NOMO-1 treated with dmso at 0.1 percent for 144 hours (cell line): ENCODE measurements around the gene GNE.
A peak's percentile ranks its signal among the peaks of the same experiment; 100 is the strongest.
"Not testable (repeated sequence)": the region's sequence is repeated elsewhere in the genome, so short reads cannot be mapped to it uniquely, and the experiment has no call there.

Experiments used
- DNase-seq: peaks from one replicate; lab custom pipeline; 2025; ENCODE audit not compliant: unreplicated experiment; lab: John Stamatoyannopoulos, UW

Gene GNE

DNA sequence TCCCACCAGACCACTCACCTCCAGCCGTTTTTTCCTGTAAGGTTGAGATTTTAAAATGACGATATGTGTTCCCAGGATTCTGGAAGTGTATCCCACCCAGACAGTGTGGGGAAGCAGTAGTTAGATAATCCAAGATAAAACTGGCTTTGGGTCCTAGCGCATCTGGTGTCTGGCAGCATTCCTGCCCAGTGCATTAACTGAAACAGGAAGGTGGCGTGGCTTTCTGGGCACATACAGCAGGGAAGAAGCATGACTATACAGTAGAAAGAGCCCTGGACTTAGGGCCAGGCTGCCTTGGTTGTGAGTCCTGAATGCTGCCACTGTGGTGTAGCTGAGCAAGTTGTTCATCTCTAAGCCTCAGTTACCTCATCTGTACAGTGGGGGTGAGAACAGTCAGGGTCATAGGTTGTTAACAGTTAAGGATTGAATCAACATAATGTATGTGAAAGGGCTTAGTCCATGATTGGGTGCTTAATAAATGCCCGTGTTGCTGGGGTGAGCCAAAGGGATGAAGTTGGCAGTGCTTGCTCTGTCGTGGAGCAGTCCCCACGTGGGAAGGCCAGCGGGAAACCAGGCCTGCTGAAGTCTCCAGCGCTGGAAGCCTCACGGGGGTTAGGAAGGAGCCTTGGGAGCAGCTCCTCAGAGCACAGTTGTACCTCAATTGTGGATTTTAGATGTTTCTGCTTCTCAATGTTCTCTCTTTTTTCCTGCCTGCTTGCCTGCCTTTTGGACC is 49.6 kb downstream of the GNE start:
- DNase-seq: no peak

- DNase-seq: no peak
These were observed 50.7 kb downstream of the GNE start for GRCh38 chr9:36207546-36208012.

DNA sequence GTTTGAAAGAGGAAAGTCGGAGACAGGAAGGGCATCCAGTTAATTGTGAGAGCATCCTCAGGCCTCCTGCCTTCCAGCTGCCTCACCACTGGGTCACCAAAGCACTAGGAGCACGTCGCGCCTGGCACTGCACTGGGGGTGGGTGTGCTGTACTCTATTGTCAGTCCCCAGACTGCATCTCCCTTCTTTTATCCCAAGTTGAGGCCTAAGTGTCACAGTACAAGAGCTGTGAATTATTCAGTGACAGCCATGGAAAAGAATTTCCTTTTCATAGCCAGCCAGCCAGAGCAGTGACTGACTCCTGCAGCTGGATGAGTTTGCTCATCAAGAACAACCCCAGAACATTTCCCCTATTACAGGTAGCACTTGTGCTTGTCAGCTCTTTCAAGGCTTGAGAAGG is 51.2 kb downstream of the GNE start:
- DNase-seq: no peak

DNA sequence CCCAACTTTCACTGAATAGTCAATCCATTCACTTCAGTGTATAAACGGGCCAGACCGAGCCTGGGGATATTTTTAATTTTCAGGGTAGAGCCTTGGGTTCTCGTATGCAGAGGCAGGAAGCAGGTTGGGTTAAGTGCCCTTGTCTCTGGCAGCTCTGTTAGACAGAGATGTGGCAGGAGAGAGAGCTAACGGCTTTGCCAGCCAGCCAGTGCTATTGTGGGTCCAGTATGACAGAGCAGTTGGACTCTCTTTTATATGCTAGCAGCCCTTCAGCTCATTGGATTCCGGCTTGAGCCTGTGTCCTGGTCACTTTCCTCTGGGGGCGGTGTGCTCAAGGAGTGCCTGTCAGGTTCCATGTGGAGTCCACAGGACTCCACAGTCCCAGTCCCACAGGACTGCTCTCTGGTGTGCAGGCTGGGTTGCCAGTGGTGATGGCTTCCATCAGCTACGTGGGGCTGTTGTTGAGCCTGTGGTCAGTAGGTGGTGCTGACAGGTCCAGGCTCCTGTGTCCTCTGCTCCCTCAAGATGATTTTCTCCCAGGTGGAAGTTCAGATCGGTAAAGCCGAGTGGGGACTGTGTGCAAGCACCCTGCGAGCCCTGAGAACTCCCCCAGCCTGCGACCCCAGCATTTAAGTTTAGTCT is 53.2 kb downstream of the GNE start:
- DNase-seq: no peak

DNA sequence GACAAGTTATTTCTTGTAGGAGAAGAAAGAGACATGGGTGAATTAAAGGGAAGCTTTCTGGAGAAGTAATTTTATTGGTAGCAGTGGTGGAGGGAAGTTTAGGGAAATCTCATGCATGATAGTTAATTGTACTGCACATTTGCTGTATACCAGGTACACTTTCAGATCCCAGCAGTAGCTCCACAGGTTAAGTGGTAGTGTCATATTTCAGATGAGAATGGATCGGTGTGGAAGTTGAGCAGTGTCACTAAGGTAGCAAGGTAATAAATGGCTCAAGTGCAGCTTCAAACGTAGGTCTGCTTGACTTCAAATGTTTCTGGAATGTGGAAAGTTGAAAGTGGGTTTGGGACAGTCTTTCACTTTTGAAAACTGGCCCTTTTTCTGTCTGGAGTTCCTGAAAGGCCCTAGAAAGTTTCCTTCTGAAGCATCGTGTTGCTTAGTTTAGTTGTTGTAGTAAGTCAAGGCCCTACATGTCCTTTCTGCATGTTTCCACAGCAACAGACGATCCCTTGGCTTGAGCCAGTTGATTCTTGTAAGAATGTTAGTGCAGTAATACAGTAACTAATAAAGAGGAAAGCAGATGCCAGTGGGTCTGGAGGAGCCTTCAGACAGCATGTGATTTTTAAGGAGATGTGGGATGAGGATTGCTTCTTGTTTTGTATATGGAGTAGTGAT is 63.8 kb downstream of the GNE start:
- DNase-seq: no peak

- no peak for DNase-seq
These were observed 65.2 kb downstream of the GNE start for GRCh38 chr9:36193023-36193422.

GRCh38 chr9:36192196-36192595 is 66.1 kb downstream of the GNE start:
- DNase-seq: no peak

DNA sequence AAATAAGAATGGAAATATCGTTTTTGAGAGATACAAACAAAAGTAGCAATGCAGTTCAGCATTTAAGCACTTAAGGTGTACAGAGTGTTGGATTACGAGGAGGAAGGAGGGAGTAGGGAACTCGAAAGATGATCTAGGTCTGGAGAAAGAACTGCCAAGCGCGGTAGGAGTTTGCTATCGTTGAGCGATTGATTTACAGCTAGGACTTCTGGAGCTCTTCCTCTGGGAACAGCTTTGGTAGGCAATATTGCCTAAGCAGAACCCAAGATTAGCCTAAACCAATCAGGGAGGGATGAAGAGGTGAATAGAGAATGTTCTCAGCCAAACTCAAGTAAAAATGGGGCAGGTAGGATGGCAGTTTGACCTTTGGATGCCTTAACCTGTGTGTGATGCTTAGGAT is 66.6 kb downstream of the GNE start:
- no peak for DNase-seq

DNA sequence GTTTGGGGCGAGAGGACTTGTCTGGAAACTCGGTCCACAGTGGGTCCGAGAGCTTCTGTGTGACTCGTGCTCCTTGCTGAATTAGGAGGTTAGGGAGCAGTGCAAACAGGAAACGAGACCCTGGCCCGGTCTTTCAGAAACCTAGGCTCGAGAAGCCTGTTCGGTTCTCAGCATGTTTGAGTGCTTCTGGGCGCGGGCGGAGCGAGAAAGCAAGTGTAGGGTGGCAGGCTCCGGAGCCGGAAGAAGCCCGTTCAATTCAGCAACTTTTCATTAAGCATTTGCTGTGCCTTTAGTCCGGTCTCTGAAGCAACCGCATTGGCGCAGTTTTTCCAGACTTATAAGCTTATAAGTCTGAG is 67.0 kb downstream of the GNE start:
- peak; percentile 36 for DNase-seq

- DNase-seq: peak; percentile 100
These were observed 67.6 kb downstream of the GNE start, which contains the start of gene CLTA for GRCh38 chr9:36190388-36191289. Gene CLTA (plus strand): TSS chr9:36190921. CDS start chr9:36191057, 136 bp downstream.

DNA sequence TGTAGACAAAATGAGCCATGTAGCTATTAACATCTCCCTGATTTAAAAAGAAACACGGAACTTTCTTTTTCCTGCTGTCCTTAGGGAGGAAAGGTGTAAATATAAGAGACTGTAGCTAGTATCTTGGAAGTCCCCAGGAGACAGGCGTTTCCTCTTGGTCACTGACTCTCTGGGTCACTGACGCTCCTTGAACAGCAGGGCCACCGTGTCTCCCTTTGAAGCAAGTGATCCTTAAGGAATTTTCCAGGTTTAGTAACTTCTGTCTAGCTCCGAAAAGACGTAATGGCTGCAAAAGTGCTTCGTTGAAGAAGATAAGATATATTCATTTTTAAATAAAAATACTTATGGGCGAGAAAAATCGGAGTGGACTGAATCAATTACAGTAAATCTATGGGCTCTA is 68.3 kb downstream of the GNE start:
- DNase-seq: no peak

DNA sequence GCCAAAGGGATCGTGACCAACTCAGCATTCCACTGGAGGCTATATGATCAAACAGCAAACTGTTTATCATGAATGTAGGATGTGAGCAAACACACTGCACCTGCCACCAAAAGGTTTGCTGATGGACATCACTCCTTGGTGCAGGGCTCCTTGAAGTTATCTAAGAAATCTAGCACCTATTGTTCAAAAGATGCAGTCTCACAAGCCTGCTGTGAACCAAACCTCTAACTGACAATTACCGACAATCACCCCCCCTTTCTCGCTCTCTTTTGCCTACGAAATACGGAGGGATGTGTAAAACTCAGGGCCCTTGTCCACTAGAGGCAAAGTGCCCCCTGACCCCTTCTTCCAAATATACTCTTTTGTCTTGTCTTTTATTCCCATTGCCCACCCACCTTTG is 70.0 kb downstream of the GNE start:
- no peak for DNase-seq

GRCh38 chr9:36187414-36187813 is 70.8 kb downstream of the GNE start:
- DNase-seq: no peak

DNA sequence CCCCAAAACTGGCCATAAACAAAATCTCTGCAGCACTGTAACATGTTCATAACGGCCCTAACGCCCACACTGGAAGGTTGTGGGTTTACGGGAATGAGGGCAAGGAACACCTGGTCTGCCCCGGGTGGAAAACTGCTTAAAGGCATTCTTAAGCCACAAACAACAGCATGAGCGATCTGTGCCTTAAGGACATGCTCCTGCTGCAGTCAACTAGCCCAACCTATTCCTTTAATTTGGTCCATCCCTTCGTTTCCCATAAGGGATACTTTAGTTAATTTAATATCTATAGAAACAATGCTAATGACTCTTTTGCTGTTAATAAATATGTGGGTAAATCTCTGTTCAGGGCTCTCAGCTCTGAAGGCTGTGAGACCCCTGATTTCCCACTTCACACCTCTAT is 78.0 kb downstream of the GNE start:
- not testable (repeated sequence) for DNase-seq

DNA sequence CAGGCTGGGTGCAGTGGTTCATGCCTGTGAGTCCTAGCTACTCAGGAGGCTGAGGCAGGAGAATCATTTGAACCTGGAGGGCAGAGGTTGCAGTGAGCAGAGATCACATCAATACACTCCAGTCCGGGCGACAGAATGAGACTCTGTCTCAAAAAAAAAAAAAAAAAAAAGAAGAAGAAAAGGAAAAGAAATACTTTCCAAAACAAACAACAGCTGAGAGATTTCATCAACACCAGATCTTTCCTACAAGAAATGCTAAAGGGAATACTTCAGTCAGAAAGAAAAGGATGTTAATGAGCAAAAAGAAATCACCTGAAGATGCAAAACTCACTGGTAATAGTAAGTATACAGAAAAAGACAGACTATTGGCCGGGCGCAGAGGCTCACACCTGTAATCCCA is 80.7 kb downstream of the GNE start:
- DNase-seq: no peak

DNA sequence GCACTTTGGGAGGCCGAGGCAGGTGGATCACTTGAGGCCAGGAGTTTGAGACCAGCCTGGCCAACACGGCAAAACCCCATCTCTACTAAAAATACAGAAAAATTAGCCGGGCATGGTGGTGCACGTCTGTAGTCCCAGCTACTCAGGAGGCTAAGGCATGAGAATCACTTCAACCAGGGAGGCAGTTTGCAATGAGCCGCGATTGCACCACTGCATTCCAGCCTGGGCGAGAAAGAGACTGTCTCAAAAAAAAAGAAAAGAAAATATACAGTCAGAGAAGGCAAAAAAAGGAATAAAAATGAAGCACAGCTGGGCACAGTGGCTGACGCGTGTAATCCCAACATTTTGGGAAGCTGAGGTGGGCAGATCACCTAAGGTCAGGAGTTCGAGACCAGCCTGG is 81.8 kb downstream of the GNE start:
- not testable (repeated sequence) for DNase-seq

GRCh38 chr9:36175209-36175608 is 83.0 kb downstream of the GNE start:
- DNase-seq: not testable (repeated sequence)

- DNase-seq: no peak
These were observed 83.5 kb downstream of the GNE start for GRCh38 chr9:36174731-36175130.

- no peak for DNase-seq
These were observed 84.0 kb downstream of the GNE start for GRCh38 chr9:36174271-36174670.

- no peak for DNase-seq
These were observed 84.4 kb downstream of the GNE start for GRCh38 chr9:36173861-36174260.

DNA sequence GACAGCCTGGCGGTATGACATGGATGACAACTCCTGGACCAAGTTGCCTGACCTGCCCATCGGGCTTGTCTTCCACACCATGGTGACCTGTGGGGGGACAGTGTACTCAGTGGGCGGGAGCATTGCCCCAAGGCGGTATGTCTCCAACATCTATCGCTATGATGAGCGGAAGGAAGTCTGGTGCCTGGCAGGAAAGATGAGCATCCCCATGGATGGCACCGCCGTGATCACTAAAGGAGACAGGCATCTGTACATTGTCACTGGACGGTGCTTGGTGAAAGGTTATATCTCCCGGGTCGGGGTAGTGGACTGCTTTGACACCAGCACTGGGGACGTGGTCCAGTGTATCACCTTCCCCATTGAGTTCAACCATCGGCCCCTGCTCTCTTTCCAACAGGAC is 87.7 kb downstream of the GNE start:
- no peak for DNase-seq
